K562 (cell line): ENCODE data around the gene SPATA2L. TPM values are rescaled to one million over a fixed set of nuclear protein-coding genes. Genes with fewer than 3 reads are reported as not detected.
A peak's percentile ranks its signal among the peaks of the same experiment; 100 is the strongest.

Source experiments
- E2F6 ChIP-seq, 2 experiments: IDR thresholded peaks; 2 replicates each; pipeline ENCODE4 v1.6.1; 2011; ENCODE audit warnings: borderline replicate concordance in 1 of 2, control low read depth in 1 of 2, low read depth in 1 of 2, low read length in 1 of 2, mild to moderate bottlenecking in 1 of 2, mixed read lengths in 1 of 2, moderate library complexity in 1 of 2; ENCODE audit not compliant: insufficient read depth in 1 of 2, insufficient read length in 1 of 2, poor library complexity in 1 of 2, severe bottlenecking in 1 of 2; ENCODE audit errors: extremely low read depth in 1 of 2
- ETS1 ChIP-seq: conservative IDR thresholded peaks from 2 replicates; pipeline ENCODE4 v1.6.1; 2011; ENCODE audit warnings: low read depth, mild to moderate bottlenecking, low read length; ENCODE audit not compliant: control insufficient read depth
- GATAD2B ChIP-seq: fragments of 450-650 bp; IDR thresholded peaks from 2 replicates; pipeline ENCODE4 v1.6.1; 2017; ENCODE audit warnings: mild to moderate bottlenecking, borderline replicate concordance
- HDAC1 ChIP-seq, 2 experiments: fragments of 450-650 bp; IDR thresholded peaks; 2 replicates each; pipeline ENCODE4 v1.6.1; 2016 to 2017; ENCODE audit warnings: inconsistent platforms in 1 of 2, mild to moderate bottlenecking in 1 of 2, moderate library complexity in 1 of 2
- HDAC2 ChIP-seq: fragments of 450-650 bp; IDR thresholded peaks from 2 replicates; pipeline ENCODE4 v1.6.1; 2016; ENCODE audit warnings: mild to moderate bottlenecking
- KDM2B ChIP-seq: fragments of 250-450 bp; sonication (Bioruptor Pico); IDR thresholded peaks from 2 replicates; pipeline ENCODE4 v1.8.0; 2021; ENCODE audit warnings: mild to moderate bottlenecking, moderate library complexity
- MAX ChIP-seq: sonication (generic); formaldehyde crosslinking; IDR thresholded peaks from 2 replicates; pipeline ENCODE4 v1.9.0; 2022; ENCODE audit warnings: mild to moderate bottlenecking, missing genetic modification reagents
- MAZ ChIP-seq, 2 experiments: fragments of 450-650 bp in 1 of 2; sonication (generic) in 1 of 2; formaldehyde crosslinking; IDR thresholded peaks in 1 of 2; conservative IDR thresholded peaks in 1 of 2; 2 replicates each; pipeline versions ENCODE4 v1.4.0 to v1.5.0; 2020; ENCODE audit warnings: mild to moderate bottlenecking in 1 of 2, missing genetic modification reagents in 1 of 2
- NEUROD1 ChIP-seq: fragments of 150-350 bp; IDR thresholded peaks from 2 replicates; pipeline ENCODE4 v1.6.1; 2014; ENCODE audit warnings: borderline replicate concordance, low read length, low read depth; ENCODE audit not compliant: partially characterized antibody
- NFYB ChIP-seq: IDR thresholded peaks from 2 replicates; pipeline ENCODE4 v1.6.1; 2011; ENCODE audit warnings: mild to moderate bottlenecking, moderate library complexity; ENCODE audit not compliant: insufficient read length; ENCODE audit errors: extremely low read depth
- NONO ChIP-seq, 2 experiments: fragments of 200-400 bp in 1 of 2; fragments of 450-650 bp in 1 of 2; formaldehyde crosslinking in 1 of 2; IDR thresholded peaks; 2 replicates each; pipeline ENCODE4 v1.6.1; 2017; ENCODE audit warnings: low read depth in 2 of 2, mild to moderate bottlenecking in 2 of 2, moderate library complexity in 2 of 2, low read length in 1 of 2
- NR2C2 ChIP-seq, 2 experiments: fragments of 200-800 bp in 1 of 2; sonication (Bioruptor generic) in 1 of 2; sonication (generic) in 1 of 2; formaldehyde crosslinking in 1 of 2; IDR thresholded peaks; 2 replicates each; pipeline versions ENCODE4 v1.6.1 to v1.8.0; 2016 to 2022; ENCODE audit warnings: mild to moderate bottlenecking in 1 of 2, missing compliant biosample characterization in 1 of 2, missing genetic modification characterization in 1 of 2, missing genetic modification reagents in 1 of 2
- PHF8 ChIP-seq: fragments of 200-600 bp; sonication (generic); IDR thresholded peaks from 2 replicates; pipeline ENCODE4 v1.6.1; 2012; ENCODE audit warnings: mixed run types, mild to moderate bottlenecking, inconsistent platforms, low read length, moderate library complexity, borderline replicate concordance
- PKNOX1 ChIP-seq: fragments of 450-650 bp; IDR thresholded peaks from 2 replicates; pipeline ENCODE4 v1.6.1; 2016
- RB1 ChIP-seq: fragments of 450-650 bp; IDR thresholded peaks from 2 replicates; pipeline ENCODE4 v1.6.1; 2017; ENCODE audit warnings: low read depth, mild to moderate bottlenecking
- SUPT5H ChIP-seq: fragments of 450-650 bp; IDR thresholded peaks from 2 replicates; pipeline ENCODE4 v1.6.1; 2016
- TGIF2 ChIP-seq: sonication (generic); formaldehyde crosslinking; IDR thresholded peaks from 2 replicates; pipeline ENCODE4 v1.8.1; 2022; ENCODE audit warnings: mild to moderate bottlenecking, missing genetic modification reagents, moderate library complexity
- UBTF ChIP-seq, 2 experiments: IDR thresholded peaks; 2 replicates each; pipeline ENCODE4 v1.6.1; 2012; ENCODE audit warnings: improper control_type of control experiment in 2 of 2, low read depth in 2 of 2, low read length in 2 of 2, borderline replicate concordance in 1 of 2
- polyA plus RNA-seq, 8 experiments: library from polyadenylated mRNA; depleted of rRNA in 4 of 8; stranded (reverse) in 5 of 8; unstranded in 3 of 8; fragments of >200 nt; fragmentation: Nextera tagmentation in 2 of 8; fragmentation: Illumina TruSeq in 1 of 8; extraction: Ambion mirVana in 2 of 8; extraction: Trizol in 1 of 8; gene quantifications; 2 replicates each; pipeline versions ENCODE4 v1.2.1 to v1.2.3, GENCODE V29; 2011 to 2014; ENCODE audit warnings: inconsistent platforms in 1 of 8, missing spikeins in 1 of 8
- total RNA-seq, 7 experiments: library from RNA; depleted of rRNA in 6 of 7; stranded (reverse); fragments of >200 nt in 6 of 7; fragmentation: Illumina TruSeq in 2 of 7; extraction: Trizol in 2 of 7; gene quantifications; 2 replicates each; pipeline versions ENCODE4 v1.2.1 to v1.2.3, GENCODE V29; 2011 to 2021; ENCODE audit warnings: low replicate concordance in 1 of 7

SPATA2L gene
- total and polyA plus RNA-seq, 9 of the 15 experiments (the other 6 are each of a cell fraction or from before 2014, with no cell fraction given), result 0.13 to 19.2 (median 4.8) TPM; not detected in 1

GRCh38 chr16:89701425-89702406, at the start of gene SPATA2L (continued):
- TF ChIP-seq E2F6 (IDR thresholded peaks at IDR 0.05; ENCODE audit: borderline replicate concordance in 1 of 2, extremely low read depth in 1 of 2, insufficient read depth in 1 of 2, insufficient read length in 1 of 2, low read depth in 1 of 2, low read length in 1 of 2, poor library complexity in 1 of 2, severe bottlenecking in 1 of 2), result peak; percentile 58 to 60
- TF ChIP-seq RB1, result peak; percentile 78; the same call in 1 of the 2 replicates
- no peak for TF ChIP-seq NEUROD1
- peak; percentile 56 for TF ChIP-seq PKNOX1
- TF ChIP-seq NONO (IDR thresholded peaks at IDR 0.05; ENCODE audit: low read depth in 2 of 2, low read length in 1 of 2), result 0 out of 4 replicates have a peak, but pooled peaks of 1 of the 2 experiments have one; percentile 52
- peak; percentile 40; the same call in 1 of the 2 replicates for TF ChIP-seq NR2C2 (CRISPR knock-in tag; IDR thresholded peaks at IDR 0.05)
- no peak for TF ChIP-seq NR2C2 (tag; IDR thresholded peaks at IDR 0.05)
- TF ChIP-seq SUPT5H, result peak; percentile 65
- TF ChIP-seq PHF8, result peak; percentile 66; the same call in 1 of the 2 replicates
- TF ChIP-seq MAZ (CRISPR knock-in tag; conservative IDR thresholded peaks at IDR 0.05 in 1 of 2, IDR thresholded peaks at IDR 0.05 in 1 of 2), result peak; percentile 62 to 72
- peak; percentile 94 to 97; a peak in 3 of 4 replicates for TF ChIP-seq UBTF (IDR thresholded peaks at IDR 0.05; ENCODE audit: borderline replicate concordance in 1 of 2, low read depth in 2 of 2, low read length in 2 of 2)
- TF ChIP-seq ETS1, result 0 out of 2 replicates have a peak, but pooled peaks have one; percentile 54
- peak in 1 of 2 experiments; percentile 96; a peak in 2 of 4 replicates for TF ChIP-seq HDAC1 (IDR thresholded peaks at IDR 0.05)
- peak; percentile 93 for TF ChIP-seq MAX (CRISPR knock-in tag)
- 0 out of 2 replicates have a peak, but pooled peaks have one; percentile 41 for TF ChIP-seq KDM2B
- no peak for TF ChIP-seq TGIF2
- peak; percentile 77; the same call in 1 of the 2 replicates for TF ChIP-seq GATAD2B
- peak; percentile 14 for TF ChIP-seq NFYB
- TF ChIP-seq HDAC2, result peak; percentile 50; the same call in 1 of the 2 replicates
